Breast epithelium (tissue), 3 donors: ENCODE measurements around the gene ADCY5.

ENCODE experiments used
- CTCF ChIP-seq, 3 donors: fragments of 450-650 bp; IDR thresholded peaks; one replicate each; pipeline ENCODE4 v1.5.1; 2016 to 2017; ENCODE audit warnings: antibody characterized with exemption in 3 of 3, mild to moderate bottlenecking in 3 of 3, moderate library complexity in 3 of 3
- POLR2A ChIP-seq: fragments of 450-650 bp; IDR thresholded peaks from one replicate; pipeline ENCODE4 v1.6.1; 2016; ENCODE audit warnings: antibody characterized with exemption, mild to moderate bottlenecking, moderate library complexity
- POLR2AphosphoS5 ChIP-seq, 3 donors: sonication (generic); formaldehyde crosslinking; IDR thresholded peaks; one replicate each; pipeline ENCODE4 v1.6.1; 2017; ENCODE audit warnings: antibody characterized with exemption in 3 of 3

- TF ChIP-seq CTCF (IDR thresholded peaks at IDR 0.05) = no peak
- no peak for TF ChIP-seq POLR2A
- no peak for TF ChIP-seq POLR2AphosphoS5 (IDR thresholded peaks at IDR 0.05)
Measured at GRCh38 chr3:123327480-123327879, 121.4 kb downstream of the ADCY5 start.
